Measurements from ENCODE around the gene OSBPL6.

The OSBPL6 gene

DNA sequence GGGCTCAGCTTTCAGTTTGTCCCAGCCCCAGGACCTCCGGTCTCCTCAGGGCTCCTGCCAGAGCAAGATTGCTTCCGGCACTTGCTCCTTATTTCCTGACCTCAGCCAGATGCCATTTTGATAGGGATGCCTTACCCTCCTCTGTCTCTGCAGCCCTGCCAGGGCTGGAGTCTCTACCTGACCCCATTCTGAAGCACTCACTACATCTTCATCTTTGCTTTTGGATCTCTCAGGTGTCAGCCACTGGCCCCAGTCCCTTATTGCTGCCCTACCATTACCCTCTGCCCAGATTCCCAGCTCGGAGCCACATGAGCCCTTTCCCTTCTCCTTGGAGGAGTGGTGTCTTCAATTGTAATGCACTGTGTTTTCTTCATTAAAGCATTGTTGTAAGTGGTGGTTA lies 17.1 kb downstream of the OSBPL6 start:
- no peak for TF ChIP-seq ZNF274 (IDR thresholded peaks at IDR 0.05; ENCODE audit: low read depth, low read length)
- no peak overlapping the region for H3K4me3 ChIP-seq (ENCODE audit: low read length)

DNA sequence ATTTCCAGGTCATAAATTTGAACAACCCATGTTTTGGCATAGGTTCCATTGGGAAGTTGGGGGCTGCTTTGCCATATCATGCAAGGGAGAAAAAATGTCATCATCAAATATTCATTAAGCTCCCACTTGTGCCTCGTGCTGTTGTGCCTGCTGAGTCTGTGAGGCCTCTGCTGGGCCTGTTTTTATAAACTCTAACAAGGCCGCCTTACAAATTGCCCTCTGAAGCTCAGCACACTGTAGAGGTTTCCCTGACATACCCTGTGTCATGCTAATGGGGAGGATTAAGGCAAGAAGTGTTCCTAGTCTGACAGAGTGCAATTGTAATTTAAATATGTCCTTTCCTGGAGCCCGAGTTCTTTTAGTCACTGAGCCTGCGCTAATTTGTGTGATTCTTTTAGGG lies 17.6 kb downstream of the OSBPL6 start:
- H3K4me3 ChIP-seq (ENCODE audit: low read length): no peak overlapping the region
- TF ChIP-seq ZNF274 (IDR thresholded peaks at IDR 0.05; ENCODE audit: low read depth, low read length): no peak

DNA sequence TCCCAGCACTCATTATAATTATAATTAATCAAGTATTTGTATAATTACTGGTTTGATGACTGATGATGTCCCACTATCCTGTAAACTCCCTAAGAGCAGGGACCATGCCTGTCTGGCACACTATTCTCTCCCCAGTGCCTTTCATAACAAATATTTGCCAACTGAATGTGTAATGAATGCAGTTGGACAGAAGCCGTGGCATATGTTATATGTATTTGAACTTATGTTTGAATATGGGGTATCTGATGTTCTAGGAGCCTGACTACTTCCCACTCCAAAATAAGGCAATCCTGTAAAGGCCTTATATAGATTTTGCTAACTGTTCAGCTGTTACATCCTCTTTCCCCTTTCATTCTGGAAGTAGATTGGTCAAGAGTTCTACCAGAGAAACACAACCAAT lies 19.7 kb downstream of the OSBPL6 start:
- no peak for TF ChIP-seq ZNF274 (IDR thresholded peaks at IDR 0.05; ENCODE audit: low read depth, low read length)
- H3K4me3 ChIP-seq (ENCODE audit: low read length): no peak overlapping the region

DNA sequence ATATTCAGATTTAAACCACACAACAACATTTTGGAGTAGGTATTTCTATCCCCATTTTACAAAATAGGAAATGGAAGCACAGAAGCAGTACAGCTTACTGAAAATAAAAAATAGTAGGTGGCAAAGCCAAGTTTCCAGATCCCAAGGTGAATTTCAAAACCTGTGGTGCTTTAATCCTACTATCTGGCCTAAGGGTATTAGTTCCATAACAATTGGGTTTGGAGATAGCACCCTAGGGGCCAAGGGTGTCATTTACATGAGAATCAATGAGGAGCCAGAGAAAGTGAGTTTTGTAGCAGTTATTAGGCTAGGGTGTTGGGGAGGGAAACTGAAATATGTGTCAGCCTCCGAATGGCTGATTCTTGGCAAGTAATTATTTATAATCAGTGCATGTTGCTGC lies 24.9 kb downstream of the OSBPL6 start:
- no peak for TF ChIP-seq ZNF274 (IDR thresholded peaks at IDR 0.05; ENCODE audit: low read depth, low read length)
- no peak overlapping the region for H3K4me3 ChIP-seq (ENCODE audit: low read length)

DNA sequence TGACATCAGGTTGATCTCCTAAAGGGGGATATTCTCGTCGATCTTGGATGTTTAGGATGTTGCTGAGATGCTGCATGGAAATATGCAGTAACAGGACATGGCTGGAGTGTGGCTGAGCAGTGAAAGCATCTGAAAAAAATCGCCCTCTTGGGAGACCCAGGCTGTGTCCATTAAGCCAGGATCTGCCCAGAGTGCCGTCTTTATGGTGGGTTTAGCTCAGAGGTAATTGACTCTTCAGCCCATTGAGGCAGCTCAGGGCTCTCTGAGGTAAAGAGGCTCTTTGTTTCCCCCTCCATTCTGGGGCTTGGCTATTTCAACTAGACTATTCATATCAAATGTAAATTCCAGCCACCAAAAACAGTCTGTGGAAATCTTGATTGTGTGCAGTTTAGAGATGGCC lies 26.5 kb downstream of the OSBPL6 start:
- no peak overlapping the region for H3K4me3 ChIP-seq (ENCODE audit: low read length)
- TF ChIP-seq ZNF274 (IDR thresholded peaks at IDR 0.05; ENCODE audit: low read depth, low read length): no peak

DNA sequence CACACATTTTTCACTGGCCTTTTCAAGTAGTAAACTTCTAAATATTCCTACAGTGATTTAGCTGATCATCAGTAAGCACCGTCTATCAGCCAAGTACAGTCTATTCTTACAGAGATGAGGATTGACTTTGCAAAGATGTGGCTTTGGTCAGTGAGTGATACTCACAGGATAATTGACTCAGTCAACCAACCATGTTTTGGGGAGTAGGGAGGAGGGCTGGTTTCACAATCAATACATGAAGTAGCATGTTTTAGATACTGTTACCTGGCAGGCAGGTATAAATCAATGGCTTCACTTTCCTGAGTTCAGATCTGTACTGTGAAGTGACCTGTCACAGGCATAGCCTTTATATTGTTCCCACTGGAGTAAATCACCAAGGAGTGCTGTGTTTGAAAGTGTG lies 27.2 kb downstream of the OSBPL6 start:
- no peak for TF ChIP-seq ZNF274 (IDR thresholded peaks at IDR 0.05; ENCODE audit: low read depth, low read length)
- no peak overlapping the region for H3K4me3 ChIP-seq (ENCODE audit: low read length)

DNA sequence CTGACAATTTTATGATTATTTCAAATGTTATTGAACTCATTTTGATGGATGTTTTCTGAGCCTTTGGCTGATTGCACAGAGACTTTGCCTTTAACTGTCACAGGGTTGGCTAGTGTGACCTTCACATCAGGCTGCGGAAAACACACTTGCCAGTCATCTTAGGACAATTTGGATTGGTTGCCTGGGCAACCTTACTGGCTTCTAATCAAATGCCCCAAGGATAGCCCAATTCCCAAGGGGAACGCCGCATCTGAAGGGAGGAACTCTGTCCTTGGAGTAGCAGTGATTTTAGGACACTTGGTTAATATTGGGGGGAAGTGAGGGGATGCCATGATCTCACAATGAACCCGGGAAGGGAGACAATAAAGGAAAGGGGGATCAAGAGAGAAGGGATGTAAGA lies 29.5 kb downstream of the OSBPL6 start:
- TF ChIP-seq ZNF274 (IDR thresholded peaks at IDR 0.05; ENCODE audit: low read depth, low read length): no peak
- H3K4me3 ChIP-seq (ENCODE audit: low read length): no peak overlapping the region

DNA sequence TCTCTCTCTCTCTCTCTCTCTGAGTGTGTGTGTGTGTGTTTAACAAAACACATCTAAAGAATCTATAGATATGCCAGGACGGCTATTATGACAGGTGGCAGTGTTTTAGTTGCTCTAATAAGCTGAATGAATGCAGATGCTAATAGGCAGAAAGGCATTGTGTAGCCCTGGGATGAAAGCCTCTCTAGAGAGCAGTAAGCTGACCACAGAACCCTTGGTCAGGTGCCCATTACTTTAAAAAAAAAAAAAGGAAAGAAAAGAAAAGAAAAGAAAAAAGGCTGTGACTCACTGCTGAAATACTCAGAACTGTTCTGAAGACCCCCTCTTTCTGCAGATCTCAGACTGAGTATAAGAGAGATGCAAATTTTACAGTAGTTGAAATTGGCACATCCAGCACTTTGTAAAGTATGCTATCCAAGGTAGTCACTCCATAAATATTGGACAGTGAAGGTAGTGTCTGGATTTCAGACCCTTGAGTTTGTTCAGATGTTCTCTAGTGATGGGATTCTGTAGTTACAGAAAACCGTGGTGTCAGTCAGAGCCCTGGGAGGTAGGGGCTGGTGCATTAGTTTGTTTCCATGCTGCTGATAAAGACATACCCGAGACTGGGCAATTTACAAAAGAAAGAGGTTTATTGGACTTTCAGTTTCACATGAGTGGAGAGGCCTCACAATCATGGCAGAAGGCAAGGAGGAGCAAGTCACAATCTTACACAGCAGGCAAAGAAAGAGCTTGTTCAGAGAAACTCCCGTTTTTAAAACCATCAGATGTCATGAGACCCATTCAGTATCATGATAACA lies 30.9 kb downstream of the OSBPL6 start:
- H3K4me3 ChIP-seq (ENCODE audit: low read length): no peak overlapping the region
- no peak for TF ChIP-seq ZNF274 (IDR thresholded peaks at IDR 0.05; ENCODE audit: low read depth, low read length)

DNA sequence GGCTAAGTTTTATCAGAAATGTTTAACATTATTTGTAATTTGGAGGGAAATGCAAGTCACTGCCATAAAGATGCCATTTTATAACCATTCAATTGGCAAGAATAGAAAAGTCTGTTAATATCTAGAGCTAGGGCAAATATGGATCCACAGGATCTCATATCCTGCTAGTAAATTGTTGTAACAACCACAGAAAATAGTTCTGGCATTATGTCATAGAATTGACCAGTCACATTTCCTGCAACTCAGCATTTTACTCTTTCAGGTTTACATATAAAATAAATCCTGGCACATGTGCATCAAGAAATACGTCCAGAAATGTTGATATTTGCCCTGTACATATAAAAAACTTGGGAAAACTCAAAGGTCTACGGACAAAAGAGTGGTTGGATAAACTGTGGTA lies 32.9 kb downstream of the OSBPL6 start:
- no peak for TF ChIP-seq ZNF274 (IDR thresholded peaks at IDR 0.05; ENCODE audit: low read depth, low read length)
- no peak overlapping the region for H3K4me3 ChIP-seq (ENCODE audit: low read length)

DNA sequence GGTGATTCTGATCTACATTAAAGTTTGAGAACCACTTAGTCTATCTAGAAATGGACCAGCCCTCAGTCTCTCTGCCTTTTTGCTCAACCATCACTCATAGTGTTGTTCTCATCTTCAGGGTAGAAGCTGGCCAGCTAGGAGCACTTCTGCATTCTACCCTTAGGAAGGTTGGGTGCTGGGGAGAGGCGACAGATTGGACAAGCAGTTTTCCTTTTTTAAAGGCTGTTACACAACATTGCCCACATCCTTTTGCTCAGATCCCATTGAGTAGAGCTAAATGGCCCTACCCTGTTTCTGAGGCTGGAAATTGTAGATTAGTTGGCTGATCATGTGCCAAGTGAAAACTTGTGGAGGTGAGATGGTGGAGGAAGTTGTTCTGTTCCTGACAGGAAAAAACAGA lies 35.6 kb downstream of the OSBPL6 start:
- H3K4me3 ChIP-seq (ENCODE audit: low read length): no peak overlapping the region
- no peak for TF ChIP-seq ZNF274 (IDR thresholded peaks at IDR 0.05; ENCODE audit: low read depth, low read length)

DNA sequence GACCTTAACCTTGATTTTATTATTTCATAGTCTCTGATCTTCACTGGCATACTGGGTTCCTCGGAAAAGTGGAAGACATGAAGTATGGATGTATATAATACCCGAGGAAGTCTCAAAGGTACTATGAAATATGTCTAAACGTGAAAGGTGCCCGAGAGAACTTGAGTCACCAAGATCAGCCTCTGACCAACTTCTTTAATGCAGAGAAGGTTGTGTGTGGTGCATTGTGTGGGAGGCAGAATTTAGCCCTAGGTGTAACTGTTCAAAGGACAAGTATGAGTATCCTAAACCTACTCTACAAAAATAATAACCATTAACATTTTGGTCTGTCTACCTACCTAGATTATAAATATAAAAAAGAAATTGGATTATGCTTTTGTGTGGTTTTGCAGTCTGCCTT lies 36.1 kb downstream of the OSBPL6 start:
- no peak for TF ChIP-seq ZNF274 (IDR thresholded peaks at IDR 0.05; ENCODE audit: low read depth, low read length)
- no peak overlapping the region for H3K4me3 ChIP-seq (ENCODE audit: low read length)

DNA sequence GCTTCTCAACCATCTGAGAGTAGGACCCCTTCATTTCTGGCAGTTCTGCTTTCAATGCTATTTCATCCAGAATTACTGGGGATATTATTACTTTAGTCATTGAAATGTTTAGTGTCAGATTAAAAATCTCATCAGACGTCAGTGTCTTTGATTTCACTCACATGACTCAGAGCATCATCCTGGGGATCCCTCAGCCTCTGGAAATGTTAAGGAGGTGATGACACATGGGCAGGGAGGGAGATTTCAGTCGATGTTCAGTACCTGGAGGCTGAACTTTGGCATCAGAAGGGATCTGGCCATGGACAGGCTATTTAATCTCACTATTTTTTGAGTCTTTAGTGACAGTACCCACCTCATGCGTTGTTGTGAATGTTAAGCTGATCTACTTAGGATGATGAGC lies 39.1 kb downstream of the OSBPL6 start:
- no peak overlapping the region for H3K4me3 ChIP-seq (ENCODE audit: low read length)
- no peak for TF ChIP-seq ZNF274 (IDR thresholded peaks at IDR 0.05; ENCODE audit: low read depth, low read length)

DNA sequence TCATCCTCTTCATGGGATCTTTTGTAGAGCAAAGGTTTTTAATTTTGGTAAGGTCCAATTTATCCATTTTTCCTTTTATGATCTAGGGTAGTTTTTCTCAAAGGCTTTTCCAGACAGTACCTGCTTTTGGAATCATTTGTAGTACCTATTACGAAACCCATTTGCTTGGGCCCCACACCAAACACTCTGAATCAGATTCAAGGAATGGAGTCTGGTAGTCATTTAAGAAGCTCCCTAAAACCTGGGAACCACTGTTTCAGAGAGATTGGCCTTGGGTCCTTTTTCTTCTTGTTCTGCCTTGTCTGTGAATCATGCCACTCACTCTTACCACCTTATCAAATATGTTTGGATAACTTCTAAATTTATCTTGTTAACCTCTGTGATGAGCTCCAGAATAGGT lies 40.3 kb downstream of the OSBPL6 start:
- no peak for TF ChIP-seq ZNF274 (IDR thresholded peaks at IDR 0.05; ENCODE audit: low read depth, low read length)
- no peak overlapping the region for H3K4me3 ChIP-seq (ENCODE audit: low read length)

DNA sequence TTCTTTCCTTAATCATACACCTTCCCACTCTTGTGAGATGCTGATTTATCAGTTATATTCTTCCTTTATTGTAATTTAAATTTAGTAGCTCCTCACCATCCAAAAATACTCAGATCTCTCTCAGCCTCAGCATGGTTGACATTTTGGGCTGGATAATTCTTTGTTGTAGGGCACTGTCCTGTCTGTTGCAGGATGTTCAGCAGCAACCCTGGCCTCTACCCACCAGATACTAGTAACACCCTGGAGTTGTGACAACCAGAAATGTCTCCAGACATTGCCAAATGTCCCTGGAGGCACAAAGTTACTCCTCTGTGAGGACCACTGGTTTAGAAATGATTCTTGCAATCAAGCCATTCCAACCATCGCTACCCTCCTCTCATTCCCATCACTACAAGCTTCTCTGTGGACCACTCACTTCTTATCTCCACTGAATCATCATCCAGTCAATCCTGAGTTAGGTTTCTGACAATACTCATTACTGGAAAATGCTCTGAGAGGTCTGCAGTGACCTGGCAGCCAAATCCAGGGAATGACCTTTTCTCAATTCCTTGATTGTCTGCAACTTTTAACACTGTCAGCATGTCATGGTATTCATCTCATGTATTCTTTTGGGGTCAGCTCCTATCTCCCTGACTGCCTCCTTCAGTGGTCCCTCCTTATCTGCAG lies 43.3 kb downstream of the OSBPL6 start:
- no peak for TF ChIP-seq ZNF274 (IDR thresholded peaks at IDR 0.05; ENCODE audit: low read depth, low read length)
- H3K4me3 ChIP-seq (ENCODE audit: low read length): no peak overlapping the region

DNA sequence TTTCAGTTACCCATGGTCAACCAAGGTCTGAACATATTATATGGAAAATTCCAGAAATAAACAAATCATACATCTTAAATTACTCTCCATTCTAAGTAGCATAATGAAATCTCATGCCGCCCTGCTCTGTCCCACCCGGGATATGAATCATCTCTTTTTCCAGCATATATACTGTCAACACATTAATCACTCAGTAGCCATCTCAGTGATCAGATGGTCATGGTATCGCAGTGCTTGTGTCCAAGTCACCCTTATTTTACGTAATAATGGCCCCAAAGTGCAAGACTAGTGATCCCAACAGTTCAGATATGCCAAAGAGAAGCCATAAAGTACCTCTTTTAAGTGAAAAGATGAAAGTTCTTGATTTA lies 43.8 kb downstream of the OSBPL6 start:
- H3K4me3 ChIP-seq (ENCODE audit: low read length): no peak overlapping the region
- TF ChIP-seq ZNF274 (IDR thresholded peaks at IDR 0.05; ENCODE audit: low read depth, low read length): no peak

DNA sequence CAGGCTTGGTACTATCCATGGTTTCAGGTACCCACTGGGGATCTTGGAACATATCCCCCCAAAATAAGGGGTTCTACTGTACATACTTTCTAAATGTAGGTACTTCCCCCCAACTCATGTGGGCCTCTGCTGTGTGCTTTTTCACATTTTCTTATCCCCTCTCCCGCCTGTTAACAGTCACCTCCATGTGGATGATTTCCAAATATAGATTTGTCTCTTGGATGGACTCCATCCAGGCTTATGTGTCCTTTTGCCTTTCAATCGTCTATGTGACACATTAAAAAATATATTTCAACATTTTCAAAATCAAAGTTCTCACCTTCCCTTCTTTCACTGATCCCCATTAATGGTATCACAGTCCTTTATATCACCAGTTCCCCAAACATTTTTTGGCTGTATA lies 44.4 kb downstream of the OSBPL6 start:
- TF ChIP-seq ZNF274 (IDR thresholded peaks at IDR 0.05; ENCODE audit: low read depth, low read length): no peak
- no peak overlapping the region for H3K4me3 ChIP-seq (ENCODE audit: low read length)
